GM21447 (cell line): ENCODE data around the gene THRB.
A peak's percentile ranks its signal among the peaks of the same experiment; 100 is the strongest.

Source experiments
- ATAC-seq: cut with Tn5 transposase; IDR thresholded peaks from one replicate; pipeline ENCODE4 v1.9.1; 2021; ENCODE audit not compliant: unreplicated experiment

Gene THRB

GRCh38 chr3:24195504-24196230 lies 299.0 kb downstream of the THRB start:
- no peak for ATAC-seq

- no peak for ATAC-seq
Observed at GRCh38 chr3:24192469-24193056, 302.1 kb downstream of the THRB start.

- ATAC-seq: no peak
Observed at GRCh38 chr3:24191801-24192403, 302.7 kb downstream of the THRB start.

- no peak for ATAC-seq
Observed at GRCh38 chr3:24190256-24190655, 304.4 kb downstream of the THRB start.

GRCh38 chr3:24185738-24186384 lies 308.8 kb downstream of the THRB start:
- ATAC-seq: peak; percentile 87

- no peak for ATAC-seq
Observed at GRCh38 chr3:24184528-24185176, 310.0 kb downstream of the THRB start.

- ATAC-seq: no peak
Observed at GRCh38 chr3:24182756-24183155, 311.9 kb downstream of the THRB start.

- ATAC-seq: no peak
Observed at GRCh38 chr3:24181256-24181655, 313.4 kb downstream of the THRB start.

GRCh38 chr3:24180616-24181015 lies 314.0 kb downstream of the THRB start:
- no peak for ATAC-seq

- ATAC-seq: no peak
Observed at GRCh38 chr3:24177201-24177600, 317.4 kb downstream of the THRB start.

GRCh38 chr3:24174614-24175013 lies 320.0 kb downstream of the THRB start:
- ATAC-seq: no peak

GRCh38 chr3:24168977-24169376 lies 325.7 kb downstream of the THRB start:
- no peak for ATAC-seq

GRCh38 chr3:24167429-24167828 lies 327.2 kb downstream of the THRB start:
- no peak for ATAC-seq

GRCh38 chr3:24166515-24166914 lies 328.1 kb downstream of the THRB start:
- no peak for ATAC-seq

- no peak for ATAC-seq
Observed at GRCh38 chr3:24165603-24165982, 329.1 kb downstream of the THRB start.

- ATAC-seq: no peak
Observed at GRCh38 chr3:24164967-24165602, 329.6 kb downstream of the THRB start.

- ATAC-seq: no peak
Observed at GRCh38 chr3:24162929-24163328, 331.7 kb downstream of the THRB start.

- no peak for ATAC-seq
Observed at GRCh38 chr3:24161841-24162240, 332.8 kb downstream of the THRB start.

GRCh38 chr3:24160424-24161095 lies 334.1 kb downstream of the THRB start:
- no peak for ATAC-seq

GRCh38 chr3:24158761-24159454 lies 335.7 kb downstream of the THRB start:
- no peak for ATAC-seq
